Placental epithelial cell (primary cell): ENCODE results near the gene TTBK1. TPM values are rescaled to one million over a fixed set of nuclear protein-coding genes. Genes with fewer than 3 reads are reported as not detected.

Source experiments
- small RNA-seq: library from RNA; depleted of rRNA; stranded (forward); fragments of <200 nt; gene quantifications from one replicate; pipeline ENCODE3, GENCODE V24; 2012
- total RNA-seq: library from RNA; depleted of rRNA; stranded (reverse); fragments of >200 nt; gene quantifications from 2 replicates; pipeline ENCODE4 v1.2.3, GENCODE V29; 2012

Gene TTBK1
- total RNA-seq = under 0.01 TPM in 1 of 2 replicates, not detected in the other

GRCh38 chr6:43242908-43243663 is at the start of gene TTBK1:
TSS of gene TTBK1 (plus strand) at chr6:43243481. CDS start at chr6:43246661, 3,180 bp downstream.

GRCh38 chr6:43228951-43229802 is 14.1 kb upstream of the TTBK1 start, which contains the start of gene DNPH1:
TSS of gene DNPH1 (minus strand) at chr6:43229481. CDS start at chr6:43229456, 25 bp downstream.

GRCh38 chr6:43297644-43298564 is 54.6 kb downstream of the TTBK1 start, which contains the start of gene SLC22A7:
TSS of gene SLC22A7 (plus strand) at chr6:43298260. CDS start at chr6:43298359, 99 bp downstream.

GRCh38 chr6:43308101-43308989 is 65.1 kb downstream of the TTBK1 start, which contains the start of gene CRIP3:
TSS of gene CRIP3 (minus strand) at chr6:43308826. CDS start at chr6:43308792, 34 bp downstream.

Small RNA genes within 50 kb of the gene (small RNA-seq; reads per million reads assigned to genes)
- gene RPL12P47 = not detected

Other genes with a start within 250 kb of the TTBK1 start
- 57.7 and 59.3 TPM in 2 replicates for gene MEA1, start 229.5 kb upstream of the TTBK1 start, total RNA-seq
- gene KLHDC3, start 229.2 kb upstream of the TTBK1 start, total RNA-seq = 81.7 and 147 TPM in 2 replicates
- gene RRP36, start 221.9 kb upstream of the TTBK1 start, total RNA-seq = 41.6 and 59.4 TPM in 2 replicates
- 57.5 and 80.1 TPM in 2 replicates for gene CUL7, start 189.6 kb upstream of the TTBK1 start, total RNA-seq
- 22.8 and 28.1 TPM in 2 replicates for gene MRPL2, start 184.0 kb upstream of the TTBK1 start, total RNA-seq
- gene KLC4, start 183.8 kb upstream of the TTBK1 start, total RNA-seq = 40.0 and 41.2 TPM in 2 replicates
- 844 and 868 TPM in 2 replicates for gene PTK7, start 167.2 kb upstream of the TTBK1 start, total RNA-seq
- 11.8 and 34.7 TPM in 2 replicates for gene SRF, start 72.2 kb upstream of the TTBK1 start, total RNA-seq
- 32.0 and 40.4 TPM in 2 replicates for gene CUL9, start 61.3 kb upstream of the TTBK1 start, total RNA-seq
- 42.8 and 62.0 TPM in 2 replicates for gene DNPH1, start 14.0 kb upstream of the TTBK1 start, total RNA-seq
- not detected in 2 replicates for gene SLC22A7, start 54.8 kb downstream of the TTBK1 start, total RNA-seq
- 2.4 TPM in 1 of 2 replicates, not detected in the other for gene CRIP3, start 65.3 kb downstream of the TTBK1 start, total RNA-seq
- gene ZNF318, start 126.2 kb downstream of the TTBK1 start, total RNA-seq = 20.8 and 25.6 TPM in 2 replicates
- 24.0 and 28.3 TPM in 2 replicates for gene ABCC10, start 184.1 kb downstream of the TTBK1 start, total RNA-seq
- gene DLK2, start 212.1 kb downstream of the TTBK1 start, total RNA-seq = 6.8 and 11.0 TPM in 2 replicates
- 19.0 and 19.6 TPM in 2 replicates for gene TJAP1, start 234.1 kb downstream of the TTBK1 start, total RNA-seq